Endothelial cell of umbilical vein (primary cell): ENCODE measurements around the gene PDPN.

ENCODE experiments used
- CTCF ChIP-seq, 2 donors: IDR thresholded peaks; 1 replicate in 1 of 2; 2 replicates in 1 of 2; pipeline ENCODE4 v1.5.1; 2011; ENCODE audit warnings: low read length in 2 of 2, mild to moderate bottlenecking in 2 of 2, moderate library complexity in 2 of 2, control low read depth in 1 of 2, inconsistent platforms in 1 of 2, low read depth in 1 of 2; ENCODE audit not compliant: insufficient read depth in 1 of 2; ENCODE audit errors: extremely low read depth in 1 of 2
- EZH2 ChIP-seq: IDR thresholded peaks from 2 replicates; pipeline ENCODE4 v1.6.1; 2012; ENCODE audit warnings: borderline replicate concordance, low read depth, mild to moderate bottlenecking, moderate library complexity, low read length, inconsistent platforms; ENCODE audit not compliant: severe bottlenecking
- FOS ChIP-seq: IDR thresholded peaks from 2 replicates; pipeline ENCODE4 v1.6.1; 2011; ENCODE audit warnings: mild to moderate bottlenecking, low read length, moderate library complexity, borderline replicate concordance; ENCODE audit not compliant: insufficient read depth
- GATA2 ChIP-seq: IDR thresholded peaks from 2 replicates; pipeline ENCODE4 v1.7.0; 2011; ENCODE audit warnings: low read depth, mild to moderate bottlenecking, moderate library complexity, mixed read lengths, low read length; ENCODE audit not compliant: insufficient read length, insufficient read depth
- JUN ChIP-seq: IDR thresholded peaks from 2 replicates; pipeline ENCODE4 v1.6.1; 2011; ENCODE audit warnings: borderline replicate concordance, low read depth; ENCODE audit not compliant: insufficient read length, insufficient read depth
- MAX ChIP-seq: IDR thresholded peaks from 2 replicates; pipeline ENCODE4 v1.6.1; 2011; ENCODE audit not compliant: insufficient read depth, insufficient read length
- MYC ChIP-seq: IDR thresholded peaks from one replicate; pipeline ENCODE4 v1.6.1; 2011; ENCODE audit warnings: mild to moderate bottlenecking, low read depth, low read length
- POLR2A ChIP-seq: IDR thresholded peaks from 2 replicates; pipeline ENCODE4 v1.6.1; 2012; ENCODE audit warnings: low read depth, mild to moderate bottlenecking, control low read depth, low read length
- POLR2AphosphoS5 ChIP-seq: IDR thresholded peaks from 2 replicates; pipeline ENCODE4 v1.6.1; 2012; ENCODE audit warnings: low read depth, mild to moderate bottlenecking, control low read depth, low read length, moderate library complexity; ENCODE audit not compliant: insufficient read depth

- no peak for TF ChIP-seq EZH2
- no peak for TF ChIP-seq GATA2
- no peak for TF ChIP-seq CTCF (IDR thresholded peaks at IDR 0.05; ENCODE audit: extremely low read depth in 1 of 2, insufficient read depth in 1 of 2, low read depth in 1 of 2, low read length in 2 of 2)
- TF ChIP-seq POLR2A, result no peak
- TF ChIP-seq POLR2AphosphoS5, result no peak
- TF ChIP-seq FOS, result no peak
- no peak for TF ChIP-seq JUN
- no peak for TF ChIP-seq MAX
- TF ChIP-seq MYC, result no peak
These were observed 62.9 kb downstream of the PDPN start for GRCh38 chr1:13646521-13646920.
